Cerebellar nuclear complex (tissue), 1 donor: ENCODE data around the gene VPREB3.
A peak's percentile ranks its signal among the peaks of the same experiment; 100 is the strongest.

ENCODE experiments used
- DNase-seq, 2 experiments: peaks; one replicate each; lab custom pipeline; 2025; lab: John Stamatoyannopoulos, UW

Gene VPREB3

DNA sequence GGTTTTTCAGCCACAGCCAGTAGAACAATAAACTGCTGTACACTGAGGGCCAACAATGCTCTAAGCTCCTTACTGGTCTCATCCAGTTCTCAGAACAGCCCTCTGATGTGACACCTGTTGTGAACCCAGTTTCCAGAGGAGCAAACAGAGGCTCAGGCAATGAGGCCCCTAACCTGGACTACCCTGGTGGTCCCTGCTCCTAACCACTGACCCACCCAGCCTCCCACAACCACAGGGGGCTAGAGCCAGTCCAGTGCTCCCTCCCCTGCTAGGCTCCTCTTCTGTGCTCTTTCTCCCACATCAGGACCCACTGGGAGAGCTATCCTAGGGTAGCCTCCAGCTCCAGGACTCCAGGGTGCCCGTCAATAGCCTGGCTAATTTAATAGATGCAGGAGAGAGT, 28.5 kb upstream of the VPREB3 start:
- DNase-seq = no peak

DNA sequence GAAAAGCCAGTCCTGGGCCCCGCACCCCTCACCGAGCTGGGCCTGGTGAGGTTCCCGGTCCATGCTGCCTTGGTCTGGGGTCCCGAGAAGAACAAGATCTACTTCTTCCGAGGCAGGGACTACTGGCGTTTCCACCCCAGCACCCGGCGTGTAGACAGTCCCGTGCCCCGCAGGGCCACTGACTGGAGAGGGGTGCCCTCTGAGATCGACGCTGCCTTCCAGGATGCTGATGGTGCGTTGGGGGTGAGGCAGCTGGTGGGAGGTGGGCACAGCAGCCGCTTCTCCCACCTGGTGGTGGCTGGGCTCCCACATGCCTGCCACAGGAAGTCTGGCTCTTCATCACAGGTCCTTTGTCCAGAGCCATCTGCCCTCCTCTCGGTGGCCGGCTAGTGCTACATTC, 28.0 kb upstream of the VPREB3 start:
- no peak for DNase-seq

DNA sequence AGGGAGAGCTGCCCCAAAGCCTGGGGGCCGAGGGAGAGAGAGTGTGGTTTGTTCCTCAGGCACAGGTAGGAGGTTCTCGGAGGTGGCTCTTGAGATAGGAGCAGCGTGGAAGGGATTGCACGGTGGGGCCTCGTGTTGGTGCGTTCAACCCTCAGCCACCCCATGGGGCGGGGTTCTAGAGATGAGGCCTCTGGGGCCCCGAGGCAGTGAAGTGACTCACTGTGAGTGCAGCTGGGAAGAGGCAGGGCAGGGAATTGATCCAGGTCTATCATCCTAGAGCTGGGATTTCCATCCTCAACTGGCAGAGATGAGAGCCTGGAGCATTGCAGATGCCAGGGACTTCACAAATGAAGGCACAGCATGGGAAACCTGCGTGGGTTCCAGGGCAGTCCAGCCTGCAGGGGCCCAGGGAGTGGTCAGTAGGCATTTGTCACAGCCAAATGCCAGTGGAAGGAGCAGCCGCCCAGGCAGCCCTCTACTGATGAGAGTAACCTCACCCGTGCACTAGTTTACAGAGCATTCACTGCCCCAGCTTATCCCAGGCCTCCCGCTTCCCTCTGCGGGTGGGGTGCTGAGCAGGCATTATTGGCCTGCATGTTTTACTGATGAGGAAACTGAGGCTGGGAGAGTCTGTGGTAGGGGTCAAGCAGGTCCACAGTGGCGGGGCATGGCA, 27.4 kb upstream of the VPREB3 start:
- DNase-seq = no peak

DNA sequence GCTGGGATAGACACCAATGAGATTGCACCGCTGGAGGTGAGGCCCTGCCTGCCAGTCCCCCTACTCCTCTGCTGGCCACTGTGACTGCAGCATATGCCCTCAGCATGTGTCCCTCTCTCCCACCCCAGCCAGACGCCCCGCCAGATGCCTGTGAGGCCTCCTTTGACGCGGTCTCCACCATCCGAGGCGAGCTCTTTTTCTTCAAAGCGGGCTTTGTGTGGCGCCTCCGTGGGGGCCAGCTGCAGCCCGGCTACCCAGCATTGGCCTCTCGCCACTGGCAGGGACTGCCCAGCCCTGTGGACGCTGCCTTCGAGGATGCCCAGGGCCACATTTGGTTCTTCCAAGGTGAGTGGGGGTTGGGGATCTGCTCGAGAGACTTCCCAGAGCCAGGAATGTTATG, 26.8 kb upstream of the VPREB3 start:
- DNase-seq = no peak

DNA sequence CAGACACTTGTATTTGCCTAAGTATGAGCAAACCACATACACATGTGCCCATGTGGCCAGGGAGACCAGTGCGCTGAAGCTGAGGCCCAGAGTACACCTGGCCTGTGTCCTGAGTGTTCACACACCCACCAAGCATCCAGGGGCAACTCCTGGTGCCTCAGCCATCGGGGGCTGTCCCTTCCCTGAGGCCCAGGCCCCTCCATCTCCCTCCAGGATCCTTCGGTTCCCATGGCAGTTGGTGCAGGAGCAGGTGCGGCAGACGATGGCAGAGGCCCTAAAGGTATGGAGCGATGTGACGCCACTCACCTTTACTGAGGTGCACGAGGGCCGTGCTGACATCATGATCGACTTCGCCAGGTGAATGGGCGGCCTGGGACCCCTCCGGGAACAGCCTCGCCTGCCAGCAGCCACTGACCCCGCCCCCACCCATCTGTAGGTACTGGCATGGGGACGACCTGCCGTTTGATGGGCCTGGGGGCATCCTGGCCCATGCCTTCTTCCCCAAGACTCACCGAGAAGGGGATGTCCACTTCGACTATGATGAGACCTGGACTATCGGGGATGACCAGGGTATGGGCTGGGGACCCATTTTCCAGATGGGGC, 26.0 kb upstream of the VPREB3 start:
- no peak for DNase-seq

DNA sequence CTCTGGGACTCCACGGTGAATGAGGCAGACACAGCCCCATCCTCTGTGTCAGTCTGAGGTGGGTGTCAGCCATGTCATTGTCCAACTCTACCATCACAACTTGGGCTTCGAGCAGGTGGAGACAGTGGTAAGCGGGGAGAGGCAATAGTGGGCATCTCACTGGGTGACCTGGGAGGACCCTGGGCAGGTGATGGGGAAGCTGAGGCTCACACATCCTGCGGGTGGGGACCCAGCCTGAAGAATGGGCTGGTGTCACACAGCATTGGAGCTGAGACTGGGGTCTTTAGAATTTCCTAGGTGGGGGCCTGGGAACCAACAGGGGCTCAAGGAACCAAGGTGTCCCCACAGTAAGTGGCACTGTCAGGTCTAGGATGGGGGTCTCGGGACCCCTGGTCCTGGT, 25.5 kb upstream of the VPREB3 start:
- no peak for DNase-seq

DNA sequence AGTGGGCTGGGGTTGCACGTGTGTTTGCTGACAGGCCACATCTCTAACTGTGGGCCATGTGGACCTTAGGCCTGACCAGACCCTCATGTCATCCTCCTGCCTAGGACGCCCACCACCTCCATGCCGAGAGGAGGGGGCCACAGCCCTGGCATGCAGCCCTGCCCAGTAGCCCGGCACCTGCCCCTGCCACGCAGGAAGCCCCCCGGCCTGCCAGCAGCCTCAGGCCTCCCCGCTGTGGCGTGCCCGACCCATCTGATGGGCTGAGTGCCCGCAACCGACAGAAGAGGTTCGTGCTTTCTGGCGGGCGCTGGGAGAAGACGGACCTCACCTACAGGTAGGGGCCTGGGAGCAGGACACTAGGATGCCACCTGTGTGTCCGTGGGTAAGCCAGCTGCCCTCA, 24.9 kb upstream of the VPREB3 start:
- DNase-seq = no peak

DNA sequence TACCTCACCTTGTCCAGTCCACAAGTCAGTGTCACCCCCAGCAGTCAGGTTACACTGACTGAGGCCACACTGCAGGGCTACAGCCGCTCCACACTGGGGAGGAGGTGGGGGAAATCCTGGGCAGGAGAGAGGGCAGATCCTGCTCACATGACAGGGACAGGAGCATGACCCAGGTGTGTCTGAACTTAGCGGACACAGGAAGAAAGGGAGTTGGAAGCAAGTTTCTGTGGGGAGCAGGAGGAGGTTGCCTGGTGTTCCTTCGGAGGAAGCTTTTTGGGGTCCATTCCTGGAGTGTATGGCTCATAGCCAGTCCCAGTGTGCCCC, 24.3 kb upstream of the VPREB3 start:
- DNase-seq = no peak

DNA sequence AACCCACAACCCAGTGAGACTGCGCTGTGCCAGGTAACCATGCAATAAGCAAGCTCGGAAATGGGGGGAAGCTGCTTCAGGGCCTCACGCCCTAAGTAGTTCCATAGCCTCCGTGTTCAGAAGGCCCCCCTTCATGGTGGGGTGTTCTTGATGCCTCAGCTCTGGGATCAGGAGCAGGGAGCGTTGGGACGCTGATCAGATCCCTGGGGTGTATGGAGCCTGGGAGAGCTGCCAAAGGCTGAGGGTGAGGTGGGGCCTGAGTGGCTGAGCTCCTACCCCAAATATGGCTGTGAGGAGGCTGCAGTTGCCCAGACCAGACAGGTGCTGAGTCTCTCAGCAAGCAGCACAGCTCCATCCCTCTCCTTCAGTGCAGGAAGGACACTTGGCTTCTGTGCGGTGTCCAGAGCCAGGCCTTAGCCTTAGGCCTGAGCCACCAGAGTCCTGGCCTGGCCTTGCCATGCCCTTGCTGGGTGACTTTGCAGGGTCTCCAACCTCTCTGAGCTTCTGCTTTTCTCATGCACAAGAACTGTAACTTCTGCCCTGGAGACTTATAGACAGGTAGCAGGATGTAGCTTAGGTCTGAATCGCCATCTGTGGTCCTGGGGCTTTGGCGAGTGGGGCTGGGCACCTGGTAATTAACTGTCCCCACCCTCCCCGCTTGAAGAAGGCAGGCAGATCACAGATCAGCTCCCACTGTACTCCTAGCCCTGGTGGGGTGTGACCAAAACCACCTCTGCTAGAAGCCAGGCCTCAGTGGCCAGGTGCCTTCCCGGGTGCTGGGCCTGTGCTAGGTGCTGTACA, 23.8 kb upstream of the VPREB3 start:
- DNase-seq = no peak

DNA sequence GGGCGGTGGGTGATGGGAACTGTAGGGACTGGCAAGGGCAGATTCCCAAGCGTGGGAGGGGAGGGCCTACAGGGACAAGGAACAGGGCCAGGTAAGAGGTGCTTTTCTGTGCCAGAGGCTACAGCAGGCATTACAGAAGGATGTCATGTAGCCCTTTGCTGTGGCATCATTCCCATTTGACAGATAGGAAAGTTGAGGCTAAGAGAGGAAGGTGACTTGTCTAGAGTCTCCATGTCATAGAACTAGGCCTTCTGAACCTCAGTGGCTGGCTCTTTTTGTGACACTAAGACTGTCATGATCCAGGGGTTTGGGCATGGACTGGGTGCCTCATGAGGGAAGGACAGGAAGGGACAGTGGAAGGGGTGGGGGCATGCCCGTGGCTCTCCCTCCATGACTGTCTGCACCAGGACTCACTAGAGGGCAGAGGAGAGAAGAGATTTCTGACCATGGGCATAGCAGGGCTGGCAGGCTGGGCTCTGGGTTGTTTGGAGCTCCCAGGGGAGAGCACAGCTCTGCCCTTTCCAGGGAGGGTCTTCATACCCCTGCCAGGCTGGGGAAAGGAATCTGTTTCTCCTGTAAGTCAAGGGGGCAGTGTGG, 21.7 kb upstream of the VPREB3 start:
- no peak for DNase-seq

DNA sequence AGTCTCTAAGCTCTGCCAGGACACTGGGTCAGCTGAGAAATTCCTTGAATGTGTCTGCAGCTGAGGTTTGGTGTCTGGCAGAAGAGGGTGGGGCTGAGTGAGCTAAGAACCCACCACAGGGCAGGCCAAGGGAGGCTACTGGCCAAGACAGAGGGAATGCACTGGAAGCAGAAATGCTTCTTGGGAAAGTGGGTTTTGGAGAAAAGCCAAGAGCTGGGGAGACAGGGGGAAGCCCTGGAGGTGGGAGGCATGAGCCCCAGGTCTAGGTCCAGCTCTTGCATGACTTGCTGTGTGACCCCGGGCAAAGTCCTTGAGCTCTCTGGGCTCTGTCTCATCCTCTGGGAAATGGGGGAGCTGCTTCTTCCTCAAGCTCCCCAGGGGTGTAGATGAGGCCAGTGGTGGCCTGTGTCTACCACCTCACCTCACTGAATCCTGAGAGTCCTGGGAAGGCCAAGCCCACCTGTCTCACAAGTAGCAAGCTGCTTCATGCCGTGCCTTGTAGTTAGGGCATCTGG, 20.8 kb upstream of the VPREB3 start:
- DNase-seq = no peak

DNA sequence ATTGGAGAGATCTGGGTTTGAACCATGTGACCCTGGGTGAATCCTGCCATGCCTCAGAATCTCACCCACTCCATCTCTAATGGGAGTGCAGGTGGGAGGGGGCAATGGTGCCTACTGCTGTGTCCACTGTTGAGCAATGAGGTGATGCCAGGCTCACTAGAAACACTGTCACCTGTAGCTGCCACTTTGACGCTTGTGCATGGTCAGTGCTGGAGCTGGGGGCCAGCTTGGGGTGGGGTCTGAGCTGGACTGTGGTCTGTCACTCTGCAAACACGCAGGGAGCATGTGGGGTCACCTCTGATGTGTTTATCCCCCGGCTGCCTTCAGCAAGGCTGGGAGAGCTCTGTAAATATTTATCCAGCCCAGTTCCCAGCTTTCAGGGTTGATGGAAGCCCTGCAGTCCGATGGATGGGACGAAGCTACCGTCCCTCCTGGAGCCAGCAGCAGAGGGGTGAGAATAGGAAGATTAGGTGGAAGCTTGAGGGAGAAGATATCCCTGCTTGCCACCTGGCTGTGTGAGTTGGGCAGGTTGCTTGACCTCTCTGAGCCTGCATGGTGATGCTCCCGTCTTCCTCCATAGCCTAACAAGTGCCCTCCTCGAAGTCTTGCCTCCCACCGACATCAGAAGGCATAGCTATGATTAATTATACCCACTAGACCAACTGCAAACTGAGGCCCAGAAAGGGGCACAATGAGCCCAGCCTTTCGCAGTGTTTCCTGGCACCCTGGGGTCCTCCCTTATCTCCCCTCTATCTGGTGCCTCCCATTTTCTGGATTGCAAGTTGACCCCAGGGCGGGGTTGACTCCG, 20.1 kb upstream of the VPREB3 start:
- no peak for DNase-seq

DNA sequence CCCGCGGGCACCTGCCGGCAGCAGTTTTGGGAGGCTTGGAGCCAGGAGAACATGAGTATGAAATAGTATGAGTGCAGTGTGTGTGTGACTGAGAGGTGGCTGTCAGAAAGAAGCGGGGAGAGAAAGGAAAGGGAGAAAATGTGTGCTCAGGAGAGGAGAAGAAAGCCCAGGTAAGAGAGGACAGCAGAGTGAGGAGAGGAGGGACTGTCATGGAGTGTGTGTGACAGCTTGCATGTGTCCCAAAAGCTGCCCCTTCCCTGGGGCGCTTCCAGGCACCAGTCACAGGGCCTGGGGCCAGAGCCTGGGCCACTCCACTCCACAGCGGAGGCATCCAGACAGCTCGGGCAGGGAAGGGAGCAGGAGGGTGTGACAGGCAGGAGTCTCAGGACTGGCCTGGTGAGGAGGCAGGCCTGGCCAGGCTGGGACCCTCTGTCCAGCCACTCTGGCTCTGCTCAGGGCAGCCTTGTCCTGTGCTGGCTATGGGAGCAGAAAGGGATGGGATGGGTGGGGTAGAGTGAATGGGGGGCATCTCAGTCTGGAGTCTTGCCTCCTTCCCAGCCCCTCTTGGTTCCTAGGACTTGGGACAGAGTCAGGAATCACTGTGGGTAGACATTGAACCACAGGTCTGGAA, 19.4 kb upstream of the VPREB3 start:
- DNase-seq = no peak

DNA sequence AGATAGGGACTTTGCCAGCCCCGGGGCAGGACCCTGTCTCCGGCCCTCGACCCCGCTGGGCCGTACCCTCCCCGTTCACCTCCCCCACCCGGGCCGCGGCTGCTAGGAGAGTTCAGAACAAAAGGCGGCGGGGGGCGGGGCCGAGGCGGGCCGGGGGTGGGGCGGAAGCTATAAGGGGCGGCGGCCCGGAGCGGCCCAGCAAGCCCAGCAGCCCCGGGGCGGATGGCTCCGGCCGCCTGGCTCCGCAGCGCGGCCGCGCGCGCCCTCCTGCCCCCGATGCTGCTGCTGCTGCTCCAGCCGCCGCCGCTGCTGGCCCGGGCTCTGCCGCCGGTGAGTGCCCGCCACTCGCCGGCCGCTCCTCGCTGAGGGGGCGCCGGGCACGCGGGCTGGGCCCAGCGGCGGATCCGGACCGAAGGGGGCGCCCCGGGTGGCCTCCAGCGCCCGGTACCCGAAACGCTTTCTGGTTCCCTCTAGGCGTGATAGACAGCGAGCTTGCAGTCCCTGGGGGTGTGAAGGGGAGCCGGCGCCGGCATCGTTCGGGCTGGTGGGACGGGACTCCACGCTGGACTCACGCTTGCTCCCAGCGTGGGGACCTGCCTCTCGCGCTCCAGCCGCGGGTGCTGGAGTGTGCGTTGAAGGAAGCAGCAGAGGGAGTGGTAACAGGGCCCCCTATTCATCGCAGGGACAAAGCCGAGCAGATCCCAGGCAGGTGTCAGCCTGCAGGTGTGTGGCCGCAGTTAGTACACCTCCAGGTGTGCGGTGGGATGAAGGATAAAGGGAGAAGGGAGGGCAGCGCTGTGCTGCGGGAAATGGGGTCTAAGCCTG, 18.6 kb upstream of the VPREB3 start, which contains the start of gene MMP11:
Gene MMP11, plus strand, starts transcription at position 201 of the 825 bp plus-strand sequence. Its CDS starts 22 bp downstream, at position 223.
- no peak for DNase-seq

DNA sequence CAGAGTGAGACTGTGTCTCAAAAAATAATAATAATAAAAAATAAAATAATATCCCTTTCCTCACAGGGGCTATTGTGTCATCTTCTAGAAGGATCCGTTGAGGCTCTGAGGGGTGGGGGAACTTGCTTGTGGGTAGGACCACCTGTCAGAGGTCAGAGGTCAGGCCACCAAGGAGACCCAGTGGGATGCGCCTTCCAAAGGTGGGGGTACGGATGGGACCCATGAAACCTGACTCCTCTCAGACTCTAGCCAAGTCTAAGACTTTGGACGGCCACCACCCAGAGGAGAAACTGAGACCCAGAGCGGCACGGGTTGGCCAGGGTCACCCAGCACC, 18.1 kb upstream of the VPREB3 start:
- DNase-seq = no peak

DNA sequence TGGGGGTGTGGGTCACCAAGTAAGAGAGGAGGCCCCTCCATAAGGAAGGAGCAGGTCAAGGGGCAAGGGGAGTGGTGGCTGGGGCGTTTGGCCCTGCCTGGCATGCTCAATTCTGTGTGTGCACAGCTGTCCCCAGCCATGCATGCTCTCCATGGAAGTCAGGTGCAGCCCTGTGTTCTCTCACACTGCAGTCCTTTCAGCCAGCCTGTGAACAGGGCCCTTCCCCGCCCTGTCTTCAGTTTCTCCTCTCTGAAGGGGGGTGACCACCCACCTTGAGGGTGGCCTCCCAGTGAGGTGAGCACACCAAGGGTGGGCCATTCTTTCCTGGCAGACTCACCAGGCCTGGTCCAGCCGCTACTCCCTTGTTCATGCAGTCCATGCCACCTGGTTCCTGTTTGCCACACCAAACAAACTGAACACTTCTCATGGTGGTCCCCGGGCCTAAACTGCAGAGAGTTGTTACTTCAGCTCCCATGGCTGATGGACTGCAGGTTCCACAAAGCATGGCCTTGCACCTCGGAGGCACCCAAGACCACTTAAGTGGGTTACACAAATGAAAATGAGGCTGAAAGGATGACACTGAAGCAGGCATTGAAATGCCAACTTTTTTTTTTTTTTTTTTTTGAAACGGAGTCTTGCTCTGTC, 15.2 kb upstream of the VPREB3 start:
- DNase-seq = no peak

DNA sequence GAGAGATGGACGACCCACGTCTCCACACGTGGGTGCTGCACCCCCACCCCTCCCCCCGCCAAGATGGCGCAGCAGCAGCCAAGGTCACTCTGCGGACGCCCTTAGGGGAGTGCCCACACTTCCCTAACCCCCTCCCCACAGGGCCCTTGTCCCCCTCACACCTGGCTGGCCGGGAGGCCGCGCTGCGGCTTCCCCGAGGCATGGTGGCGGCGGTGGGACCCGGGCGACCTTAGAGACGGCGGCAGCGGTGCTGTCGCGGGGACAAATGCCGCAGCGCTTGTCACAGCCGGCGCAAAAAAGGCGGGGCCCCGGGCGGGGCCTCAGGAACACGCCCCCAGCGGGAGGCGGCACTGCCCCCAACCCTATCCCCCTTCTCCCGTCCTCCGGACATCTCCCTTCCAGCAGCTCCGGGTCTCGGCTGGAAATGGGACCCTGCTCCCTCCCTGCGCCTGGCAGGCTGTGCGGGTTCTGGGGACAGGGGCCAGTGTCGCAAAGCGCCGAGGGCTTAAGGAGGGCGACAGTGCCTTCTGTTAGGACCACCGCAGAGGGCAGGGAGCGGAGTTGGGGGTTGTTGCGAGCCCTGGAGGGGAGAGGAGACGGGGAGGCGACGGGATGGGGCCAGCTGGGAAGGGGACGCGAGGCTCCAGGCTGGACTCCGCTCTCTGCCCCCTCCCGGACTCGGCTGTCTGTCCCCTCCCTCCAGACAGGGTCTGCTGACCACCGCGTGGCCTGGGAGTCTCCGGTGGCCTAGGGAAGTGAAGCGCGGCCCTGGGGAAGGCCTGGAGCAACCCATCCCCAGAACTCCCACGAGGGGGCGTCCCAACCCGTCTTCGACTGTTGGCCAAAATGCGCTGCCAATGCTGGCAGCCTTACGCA, 13.7 kb upstream of the VPREB3 start, which contains the start of gene CHCHD10:
Gene CHCHD10, minus strand, starts transcription at position 300 of the 876 bp plus-strand sequence. Its CDS starts 98 bp downstream, at position 202.
- peak in 1 of 2 experiments; percentile 51 for DNase-seq

DNA sequence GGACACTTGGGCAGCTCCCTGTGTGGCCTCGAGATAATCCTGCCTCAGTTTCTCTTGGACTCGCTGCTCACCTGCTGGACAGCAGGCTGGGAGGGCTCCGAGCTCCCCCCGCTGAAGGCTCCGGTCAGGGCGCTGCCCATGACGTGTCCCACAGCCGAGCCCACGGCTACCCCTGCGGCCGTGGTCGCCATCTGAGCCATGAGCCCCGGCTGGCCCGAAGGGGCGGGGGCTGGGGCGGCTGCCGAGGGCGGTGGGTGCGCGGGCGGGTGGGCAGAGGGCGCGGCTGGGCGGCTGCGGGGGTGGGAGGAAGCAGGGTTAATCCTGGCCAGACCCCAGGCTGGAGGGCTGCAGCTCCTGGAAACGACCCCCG, 13.1 kb upstream of the VPREB3 start:
- DNase-seq = no peak
